Cerebellar cortex (tissue), 1 donor: ENCODE measurements around the gene MID2.
A peak's percentile ranks its signal among the peaks of the same experiment; 100 is the strongest.
"Not testable (repeated sequence)": the region's sequence is repeated elsewhere in the genome, so short reads cannot be mapped to it uniquely, and the experiment has no call there.

Experiments
- DNase-seq: peaks from one replicate; pipeline ENCODE4 v3.0.0-alpha.2; 2015; ENCODE audit warnings: low spot score

The MID2 gene

DNA sequence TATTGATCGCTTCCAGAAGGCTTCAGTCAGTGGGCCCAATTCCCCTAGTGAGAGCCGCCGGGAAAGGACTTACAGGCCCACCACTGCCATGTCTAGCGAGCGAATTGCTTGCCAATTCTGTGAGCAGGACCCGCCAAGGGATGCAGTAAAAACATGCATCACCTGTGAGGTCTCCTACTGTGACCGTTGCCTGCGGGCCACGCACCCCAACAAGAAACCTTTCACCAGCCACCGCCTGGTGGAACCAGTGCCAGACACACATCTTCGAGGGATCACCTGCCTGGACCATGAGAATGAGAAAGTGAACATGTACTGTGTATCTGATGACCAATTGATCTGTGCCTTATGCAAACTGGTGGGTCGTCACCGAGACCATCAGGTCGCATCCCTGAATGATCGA is 15.3 kb downstream of the MID2 start:
- DNase-seq: no peak

DNA sequence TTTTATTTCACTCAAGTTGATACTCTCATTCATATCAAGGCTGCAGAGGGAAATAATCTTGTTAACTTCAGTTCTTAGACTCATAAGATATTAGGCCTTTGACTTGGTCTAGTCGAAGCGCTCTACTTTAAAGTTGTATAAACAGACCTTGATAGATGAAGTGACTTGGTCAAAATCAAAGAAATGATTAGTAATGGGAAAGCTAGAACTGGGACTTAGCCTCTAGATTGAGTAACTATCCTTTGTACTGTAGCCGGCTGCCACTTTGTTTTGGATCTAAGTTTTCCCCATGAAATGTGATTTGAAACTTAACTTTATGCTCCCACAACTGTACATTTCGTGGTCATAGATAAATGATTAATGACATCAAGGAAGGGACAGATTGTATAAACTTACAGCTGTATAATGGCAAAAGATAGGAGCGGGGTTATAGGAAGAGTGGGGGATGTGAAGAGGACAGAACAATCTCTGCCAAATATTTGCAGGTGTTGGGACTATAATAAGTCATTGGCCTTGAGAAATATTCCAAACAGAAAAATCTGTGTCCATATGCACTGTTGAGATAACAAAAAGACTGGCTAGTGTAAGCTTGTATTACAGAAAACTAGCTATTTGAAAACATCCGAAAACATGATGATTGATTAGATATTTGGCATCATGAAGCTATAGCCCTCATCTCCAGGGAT is 17.2 kb downstream of the MID2 start:
- no peak for DNase-seq

DNA sequence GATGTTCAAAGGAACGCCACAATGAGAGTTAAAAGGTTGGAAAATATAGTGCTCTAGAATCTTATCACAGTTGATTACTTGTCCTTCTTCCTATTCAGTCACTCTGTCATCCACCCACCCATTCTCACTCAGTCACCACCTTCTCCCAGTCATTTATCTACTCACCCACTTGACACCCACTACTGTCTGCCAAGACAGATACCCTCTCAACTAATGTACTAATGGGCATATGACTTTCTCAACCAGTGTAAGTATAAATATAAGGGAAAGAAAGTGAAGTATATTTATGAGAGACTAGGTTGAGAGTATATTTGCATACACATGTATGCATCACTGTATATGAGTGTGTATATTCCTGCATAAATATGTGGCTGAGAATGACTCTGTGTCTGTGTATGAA is 20.0 kb downstream of the MID2 start:
- DNase-seq: no peak

DNA sequence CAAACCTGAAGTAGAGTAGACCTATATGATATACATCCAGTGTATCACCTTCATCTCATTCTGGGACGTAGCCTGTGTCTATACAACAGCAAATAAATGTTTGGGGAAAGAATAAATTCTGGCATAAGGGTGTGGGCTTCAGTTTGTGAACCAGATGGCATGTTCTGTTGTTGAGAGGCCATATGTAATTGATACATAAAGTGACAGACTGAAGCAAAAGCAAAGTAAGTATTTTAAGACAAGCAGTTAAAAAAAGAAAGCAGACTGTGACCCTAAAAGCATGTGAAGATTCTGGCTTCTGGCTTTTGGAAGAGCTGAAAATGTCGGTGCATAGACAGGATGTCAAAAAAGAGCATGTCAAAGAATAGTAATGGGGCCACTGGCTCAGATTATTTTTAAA is 22.9 kb downstream of the MID2 start:
- no peak for DNase-seq

DNA sequence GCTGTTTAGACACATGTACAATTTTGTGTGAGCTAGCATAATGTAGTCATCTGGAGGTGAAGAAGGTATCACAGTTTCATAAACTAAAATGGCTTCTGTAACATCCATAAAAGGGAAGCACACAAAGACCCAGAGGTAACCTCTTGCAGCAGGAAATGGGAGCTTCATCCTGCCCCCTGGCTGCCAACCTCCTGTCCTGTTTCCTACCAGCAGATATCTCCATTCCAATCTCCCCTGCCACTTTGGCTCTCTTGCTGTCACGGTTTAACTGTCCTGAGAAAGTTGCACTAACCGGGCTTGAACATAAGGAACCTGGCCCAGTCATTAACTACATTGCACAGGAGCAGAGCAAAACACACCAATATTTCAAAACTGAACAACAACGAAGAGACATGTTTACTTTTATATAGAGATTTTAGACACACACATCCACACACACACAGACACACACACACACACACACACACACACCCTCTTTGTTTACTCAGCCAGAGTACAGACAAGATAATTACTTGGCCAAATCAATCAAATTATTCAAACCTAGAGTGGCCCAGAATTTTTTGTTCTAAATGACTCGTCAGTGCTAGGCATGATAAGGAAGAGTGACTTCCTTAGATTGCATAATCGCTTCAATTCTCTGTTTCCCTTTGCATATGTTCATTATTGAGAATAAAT is 24.2 kb downstream of the MID2 start:
- DNase-seq: peak; percentile 21

DNA sequence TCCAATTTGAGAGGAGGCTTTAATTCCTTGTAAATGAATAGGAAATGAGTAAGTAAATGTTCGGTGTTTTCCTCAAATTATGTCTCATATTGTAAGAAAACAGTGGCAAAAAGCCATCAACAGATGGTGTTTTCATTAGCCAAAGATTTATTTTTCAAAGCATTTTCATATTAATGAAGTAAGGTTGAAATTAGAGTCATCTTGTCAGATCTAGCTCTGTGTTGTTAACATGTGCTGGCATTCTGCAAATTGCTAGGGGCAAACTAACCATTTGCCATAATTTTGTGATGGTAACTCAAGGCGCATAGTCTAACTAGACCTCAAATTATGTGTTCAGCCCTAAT is 24.7 kb downstream of the MID2 start:
- peak; percentile 35 for DNase-seq

DNA sequence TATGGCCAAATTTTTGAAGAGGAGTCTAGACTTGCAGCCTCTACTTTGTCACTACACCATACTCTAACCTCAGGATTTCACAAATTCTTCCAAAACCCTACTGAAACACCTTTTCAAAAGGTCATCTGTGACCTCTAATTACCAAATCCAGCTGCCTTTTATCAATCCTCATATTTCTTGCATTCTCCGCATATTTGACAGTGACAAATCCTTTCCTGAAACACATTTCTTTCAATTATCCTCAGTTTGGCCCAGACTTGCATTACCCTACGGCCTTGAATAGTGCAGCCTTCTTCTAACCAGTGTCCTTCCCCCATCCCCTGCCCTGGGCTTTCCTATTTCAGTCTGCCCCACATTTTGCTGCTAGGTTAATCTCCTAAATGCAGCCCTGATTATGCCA is 25.5 kb downstream of the MID2 start:
- DNase-seq: no peak

DNA sequence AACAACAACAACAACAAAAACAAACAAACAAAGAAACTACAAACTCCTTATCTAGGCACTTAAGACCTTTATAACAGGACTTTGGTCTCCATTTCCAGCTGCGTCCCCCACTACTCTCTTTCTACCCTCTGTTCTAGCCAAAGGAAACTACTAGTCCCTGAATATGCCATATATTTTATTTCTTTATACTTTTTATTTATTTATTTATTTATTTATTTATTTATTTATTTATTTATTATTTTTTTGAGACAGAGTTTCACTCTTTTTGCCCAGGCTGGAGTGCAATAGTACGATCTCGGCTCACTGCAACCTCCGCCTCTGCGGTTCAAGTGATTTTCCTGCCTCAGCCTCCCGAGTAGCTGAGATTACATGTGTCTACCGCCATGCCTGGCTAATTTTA is 26.0 kb downstream of the MID2 start:
- DNase-seq: not testable (repeated sequence)

DNA sequence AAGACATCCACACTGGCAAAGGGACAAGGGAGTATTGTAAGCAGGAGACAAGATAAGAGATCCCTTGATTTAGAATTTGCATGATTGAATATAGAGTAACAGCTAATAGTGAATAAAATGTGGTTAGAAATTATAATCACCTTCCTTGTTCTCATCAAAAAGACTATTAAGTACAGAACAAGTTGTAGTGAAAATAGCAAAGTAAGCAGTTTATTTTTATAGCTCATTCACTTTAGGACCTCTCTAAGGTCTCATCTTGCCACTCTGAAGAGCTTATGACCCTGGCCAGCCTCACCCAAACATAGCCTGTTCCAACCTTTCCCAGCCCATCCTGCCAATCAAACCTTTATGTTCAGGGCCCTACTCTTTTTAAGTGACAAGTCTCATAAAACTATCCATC is 30.6 kb downstream of the MID2 start:
- no peak for DNase-seq

DNA sequence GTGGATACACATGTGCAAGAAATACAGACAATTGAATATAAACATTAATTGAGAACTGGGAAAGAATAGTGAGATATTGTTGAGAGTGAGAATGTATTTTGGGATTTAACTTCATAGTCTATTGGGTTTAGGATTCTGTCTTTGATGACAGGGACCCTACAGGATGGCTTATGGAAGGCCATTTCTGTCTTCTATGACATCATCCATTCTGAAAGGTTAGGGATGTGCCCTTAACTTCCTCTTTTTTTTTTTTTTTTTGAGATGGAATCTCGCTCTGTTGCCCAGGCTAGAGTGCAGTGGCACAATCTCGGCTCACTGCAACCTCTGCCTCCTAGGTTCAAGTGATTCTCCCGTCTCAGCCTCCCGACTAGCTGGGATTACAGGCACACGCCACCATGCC is 31.4 kb downstream of the MID2 start:
- not testable (repeated sequence) for DNase-seq

DNA sequence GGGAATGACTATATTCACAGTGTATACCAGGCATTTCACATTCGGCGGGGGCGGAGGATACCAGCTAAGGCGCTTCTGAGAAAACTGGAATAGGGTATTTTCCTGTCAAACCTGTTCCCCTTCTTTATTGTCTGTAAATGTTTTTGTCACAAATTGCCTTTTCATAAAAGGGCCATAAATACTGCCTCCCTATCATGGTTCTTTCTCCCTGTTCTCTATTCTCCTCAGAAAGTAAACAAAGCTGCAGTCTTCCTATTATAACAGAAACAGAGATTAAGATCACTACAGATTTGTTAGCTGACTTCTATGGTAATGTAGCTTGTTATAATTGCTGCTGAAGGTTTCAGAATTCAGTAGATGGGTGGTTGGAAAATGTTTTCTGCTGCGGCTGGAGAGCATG is 32.2 kb downstream of the MID2 start:
- DNase-seq: no peak

DNA sequence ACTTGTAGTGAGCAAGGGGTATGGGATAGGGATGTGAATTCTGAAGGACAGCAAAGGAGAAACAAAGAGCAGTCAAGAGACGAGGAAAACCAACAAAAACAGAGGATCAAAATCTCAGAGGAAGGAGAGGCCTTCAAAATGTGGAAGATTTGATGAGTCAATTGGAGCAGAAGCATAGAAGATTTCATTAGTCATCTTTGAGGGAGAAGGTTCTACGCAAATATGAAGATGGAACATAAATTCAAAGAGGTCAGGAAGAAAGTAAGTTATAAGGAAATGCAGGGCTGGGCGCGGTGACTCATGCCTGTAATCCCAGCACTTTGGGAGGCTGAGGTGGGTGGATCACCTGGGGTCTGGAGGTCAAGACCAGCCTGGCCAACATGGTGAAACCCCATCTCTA is 35.4 kb downstream of the MID2 start:
- no peak for DNase-seq

DNA sequence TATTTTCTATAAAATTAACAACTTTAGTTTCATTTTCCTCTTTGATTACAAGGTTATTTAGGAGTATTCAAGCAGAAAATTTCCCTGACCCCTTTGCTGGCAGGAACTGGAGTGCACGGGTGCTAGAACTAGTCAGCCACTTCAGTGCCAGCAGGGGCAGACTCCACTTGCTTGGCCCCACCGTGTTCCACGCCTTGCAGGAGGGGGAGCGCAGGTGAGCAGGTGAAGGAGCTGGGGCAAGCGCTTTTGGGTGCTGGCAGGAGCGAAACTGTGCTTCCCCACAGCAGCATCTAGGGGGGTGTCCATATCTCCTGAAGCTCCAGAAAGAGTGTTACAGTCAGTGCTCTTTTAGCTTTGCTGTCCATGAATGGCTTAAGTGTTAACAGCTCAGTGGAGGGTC is 45.5 kb downstream of the MID2 start:
- DNase-seq: no peak

DNA sequence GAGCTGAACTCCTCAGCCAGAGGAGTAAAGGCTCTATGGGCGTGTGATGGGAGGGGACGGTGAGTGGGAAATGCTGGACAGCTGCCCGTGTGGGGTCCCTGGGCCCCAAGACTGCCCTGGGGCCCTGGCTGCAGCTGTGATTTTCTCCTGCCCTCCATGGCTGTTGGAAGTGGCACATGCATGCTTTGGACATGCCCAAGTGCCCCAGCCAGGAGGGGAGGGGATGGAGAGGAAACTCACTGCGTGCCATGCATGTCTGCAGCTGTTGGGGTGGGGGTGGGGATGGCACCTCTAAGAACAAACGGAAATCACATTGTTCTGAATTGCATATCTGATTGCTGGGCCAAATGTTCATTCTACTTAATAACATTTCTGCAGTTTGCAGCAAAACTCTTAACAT is 52.4 kb downstream of the MID2 start:
- DNase-seq: no peak

DNA sequence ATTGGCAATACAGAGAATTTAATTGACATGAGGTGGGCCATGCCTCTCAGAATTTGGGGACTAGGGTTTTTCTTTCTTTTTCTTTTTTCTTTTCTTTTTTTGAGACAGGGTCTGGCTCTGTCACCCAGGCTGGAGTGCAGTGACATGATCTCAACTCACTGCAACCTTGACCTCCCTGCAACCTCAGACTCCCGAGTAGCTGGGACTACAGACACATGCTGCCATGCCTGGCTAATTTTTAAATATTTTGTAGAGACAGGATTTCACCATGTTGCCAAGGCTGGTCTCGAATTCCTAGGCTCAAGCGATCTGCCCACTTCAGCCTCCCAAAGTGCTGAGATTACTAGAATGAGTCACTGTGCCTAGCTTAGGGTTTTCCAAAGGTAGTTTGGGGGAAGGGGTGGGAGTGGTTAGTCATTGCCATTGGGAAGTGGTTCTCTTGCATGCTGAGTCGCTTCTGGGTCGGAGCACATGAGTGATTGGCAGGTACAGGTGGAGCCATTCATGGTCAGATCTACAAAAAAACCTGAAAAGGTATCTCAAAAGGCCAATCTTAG is 54.5 kb downstream of the MID2 start:
- no peak for DNase-seq

DNA sequence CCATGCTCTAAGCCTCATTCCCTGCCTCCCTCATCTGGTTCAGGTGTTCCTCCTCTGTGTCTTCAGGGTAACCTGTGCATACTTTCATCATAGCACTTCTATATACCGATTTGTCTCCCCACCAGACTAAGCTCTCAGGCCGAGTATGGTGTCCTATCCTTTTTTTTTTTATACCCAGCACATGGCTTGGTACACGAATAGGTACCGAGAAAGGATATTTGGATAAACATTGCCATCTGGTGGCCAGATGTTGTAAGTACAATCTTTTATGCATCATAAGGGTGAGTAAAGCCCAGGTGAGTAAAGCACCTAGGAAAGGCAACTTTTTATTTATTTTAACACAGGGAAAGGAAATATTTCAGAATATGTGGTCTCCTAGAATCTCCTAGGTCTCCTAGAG is 68.4 kb downstream of the MID2 start:
- DNase-seq: peak; percentile 33

DNA sequence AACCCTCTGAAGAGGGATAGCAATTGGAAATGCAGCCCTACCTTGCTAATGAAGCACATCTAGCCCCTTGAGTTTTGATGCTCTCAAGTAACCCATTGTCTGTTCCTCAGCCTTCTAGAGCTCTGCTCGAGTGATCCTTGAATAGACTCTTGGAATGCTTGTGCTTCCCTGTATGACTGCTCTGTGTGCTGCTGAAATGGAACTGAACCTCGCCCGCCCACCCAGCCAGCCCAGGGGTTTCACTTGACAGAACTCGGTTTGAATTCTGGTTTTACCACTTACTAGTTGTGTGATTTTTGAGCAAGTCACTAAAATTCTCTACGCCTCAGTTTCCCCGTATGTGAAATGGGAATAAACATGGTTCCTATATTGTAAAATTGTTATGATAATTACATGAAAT is 77.1 kb downstream of the MID2 start:
- no peak for DNase-seq

DNA sequence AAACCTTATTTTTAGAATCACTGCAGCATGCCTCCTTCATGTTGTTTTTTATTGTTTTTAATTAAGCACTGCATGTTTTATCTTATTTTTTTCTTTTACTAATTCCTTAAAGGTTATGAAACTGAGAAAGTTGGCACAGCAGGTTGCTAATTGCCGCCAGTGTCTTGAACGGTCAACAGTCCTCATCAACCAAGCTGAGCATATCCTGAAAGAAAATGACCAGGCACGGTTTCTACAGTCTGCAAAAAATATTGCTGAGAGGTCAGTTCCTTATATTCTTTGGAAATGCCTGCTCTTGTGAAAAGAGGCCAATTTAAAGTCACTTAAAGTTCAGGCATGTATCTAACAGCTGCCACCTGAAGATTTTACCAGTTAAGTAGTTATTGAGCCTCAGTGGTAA is 79.7 kb downstream of the MID2 start:
- no peak for DNase-seq

DNA sequence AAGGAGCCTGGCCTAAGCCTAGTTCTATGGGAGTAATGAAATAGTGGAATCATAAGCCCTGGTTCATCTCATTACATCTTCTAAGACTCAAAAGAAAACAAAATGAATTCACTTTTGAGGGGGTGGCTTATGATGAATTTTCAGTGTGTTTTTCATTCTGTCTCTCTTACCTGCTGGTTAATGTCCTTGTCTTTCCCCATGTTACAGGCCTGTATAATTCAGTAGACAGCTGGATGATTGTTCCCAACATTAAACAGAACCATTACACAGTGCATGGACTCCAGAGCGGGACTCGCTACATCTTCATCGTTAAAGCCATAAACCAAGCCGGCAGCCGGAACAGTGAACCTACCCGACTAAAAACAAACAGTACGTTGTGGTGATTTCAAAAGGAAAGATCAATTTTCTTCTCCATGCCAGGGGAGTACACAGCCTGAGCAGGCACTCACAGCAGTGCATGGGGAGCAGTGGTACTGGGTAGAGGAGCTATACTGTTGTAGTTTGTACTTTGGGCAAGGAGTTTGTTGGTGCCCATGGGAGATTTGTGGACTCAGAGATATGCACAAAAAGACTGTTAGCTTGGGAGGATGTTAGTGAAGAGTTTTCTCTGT is 98.6 kb downstream of the MID2 start:
- no peak for DNase-seq

DNA sequence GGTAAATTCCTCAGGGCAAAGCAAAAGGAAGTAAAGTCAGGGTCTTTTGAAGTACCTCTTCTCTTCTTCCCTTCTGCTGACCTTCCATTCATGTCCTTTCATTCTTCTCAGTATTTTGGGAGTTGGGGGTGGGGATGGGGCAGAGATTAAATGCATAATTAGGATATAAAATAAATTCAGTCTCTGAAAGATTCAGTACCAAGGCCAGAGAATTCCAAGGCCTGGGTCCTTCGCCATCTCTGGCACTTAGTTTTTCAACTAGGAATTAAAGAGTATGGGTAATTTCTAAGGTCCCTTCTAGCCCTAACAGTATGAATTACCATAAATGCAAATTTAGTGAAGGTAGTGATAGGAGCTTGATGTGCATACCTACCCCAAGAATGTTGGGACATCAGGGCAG is 108.6 kb downstream of the MID2 start:
- no peak for DNase-seq

DNA sequence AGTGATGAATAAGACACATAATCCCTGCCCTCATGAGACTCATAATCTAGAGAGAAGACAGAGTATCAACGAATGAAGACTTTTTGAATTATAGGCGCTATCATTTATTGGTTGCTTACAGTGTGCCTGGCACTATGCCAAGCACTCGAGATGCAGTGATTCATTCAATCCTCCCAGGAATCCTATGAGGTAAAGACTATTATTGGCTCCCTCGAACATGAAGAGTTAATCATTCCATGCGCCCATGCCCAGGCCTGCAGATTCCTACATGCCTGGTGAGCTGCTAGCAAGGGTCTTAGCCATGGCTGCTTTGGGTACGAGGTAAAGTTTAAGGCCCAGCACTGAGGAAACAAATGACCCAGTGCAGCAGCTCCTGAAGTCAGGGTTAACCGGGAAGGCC is 109.5 kb downstream of the MID2 start:
- no peak for DNase-seq

DNA sequence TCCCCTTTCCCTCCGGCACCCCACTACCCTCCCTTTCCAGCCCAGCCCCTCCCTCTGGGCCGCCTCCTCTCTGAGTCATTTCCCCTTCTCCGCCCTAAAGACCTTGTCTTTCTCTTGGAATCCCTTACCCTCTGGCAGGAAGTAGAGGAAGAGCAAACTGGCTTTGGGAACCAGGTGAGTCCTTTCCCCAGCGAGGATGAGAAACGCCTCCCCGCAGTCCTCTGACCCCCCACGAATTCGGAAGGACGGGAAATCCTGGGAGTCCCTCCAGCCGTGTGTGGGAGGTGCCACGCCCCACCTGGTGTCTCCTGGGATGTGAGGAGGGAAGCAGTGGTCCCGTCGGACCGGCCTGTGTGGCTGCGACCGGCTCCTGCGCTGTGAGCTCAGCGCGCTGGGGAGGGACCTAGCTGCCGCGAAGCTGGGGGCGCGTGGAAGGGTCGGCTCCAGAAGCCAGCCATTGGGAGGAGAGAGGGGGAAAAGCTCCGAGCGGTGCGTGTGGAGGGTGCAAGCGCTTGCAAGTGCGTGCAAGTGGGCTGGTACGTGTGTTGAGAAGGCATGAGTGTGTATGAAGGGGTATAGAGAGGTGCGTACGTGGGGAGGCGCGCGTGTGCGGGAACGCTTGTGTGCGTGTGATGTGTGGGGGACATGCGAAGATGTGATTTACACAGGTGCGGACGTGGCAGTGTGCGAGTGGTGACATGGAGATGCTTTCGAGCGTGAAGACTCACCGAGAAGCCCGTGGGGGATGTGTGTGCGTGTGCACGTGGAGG is 110.2 kb downstream of the MID2 start:
- no peak for DNase-seq

DNA sequence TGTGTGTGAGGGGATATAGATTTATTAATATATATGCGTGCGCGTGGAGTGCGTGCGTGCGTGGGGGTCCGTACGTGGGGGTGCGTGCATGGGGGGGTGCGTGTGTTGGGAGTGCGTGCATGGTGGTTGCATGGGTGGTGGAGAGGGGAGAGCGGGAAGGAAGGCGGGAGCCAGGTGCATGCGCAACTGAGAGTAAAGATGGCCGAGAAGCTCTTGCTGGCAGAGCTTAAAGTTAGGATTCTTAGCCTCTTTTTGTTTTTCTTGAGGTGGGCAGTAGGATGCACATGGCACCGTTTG is 110.7 kb downstream of the MID2 start:
- DNase-seq: no peak
